HUDEP-2 (cell line): ENCODE data around the gene COX6A1.
A peak's percentile ranks its signal among the peaks of the same experiment; 100 is the strongest.

ENCODE experiments used
- DNase-seq, 76 experiments: peaks; one replicate each; lab custom pipeline; 2025; ENCODE audit not compliant: unreplicated experiment in 76 of 76; lab: John Stamatoyannopoulos, UW

The COX6A1 gene

GRCh38 chr12:120466560-120467315 is 28.8 kb downstream of the COX6A1 start:
- DNase-seq: peak in 55 of 76 experiments; percentile 7 to 67 (median 30)

- DNase-seq: no peak
These were observed 29.5 kb downstream of the COX6A1 start for GRCh38 chr12:120467439-120467838.

- DNase-seq: peak in 5 of 76 experiments; percentile 12 to 21 (median 16)
These were observed 30.5 kb downstream of the COX6A1 start for GRCh38 chr12:120468325-120468820.

- peak in 3 of 76 experiments; percentile 12 to 44 (median 34) for DNase-seq
These were observed 31.0 kb downstream of the COX6A1 start for GRCh38 chr12:120468821-120469449.

GRCh38 chr12:120469450-120470149 is 31.7 kb downstream of the COX6A1 start, which contains the start of gene SRSF9:
TSS of gene SRSF9 (minus strand) at chr12:120469748. CDS start at chr12:120469609, 139 bp downstream.
- peak in 75 of 76 experiments; percentile 64 to 96 (median 89) for DNase-seq

GRCh38 chr12:120470150-120470784 is 32.4 kb downstream of the COX6A1 start:
- DNase-seq: peak in 3 of 76 experiments; percentile 36 to 50 (median 39)

- no peak for DNase-seq
These were observed 34.6 kb downstream of the COX6A1 start for GRCh38 chr12:120472521-120472920.

- no peak for DNase-seq
These were observed 36.1 kb downstream of the COX6A1 start for GRCh38 chr12:120473807-120474615.

- peak in 2 of 76 experiments; percentile 15 to 19 for DNase-seq
These were observed 36.7 kb downstream of the COX6A1 start for GRCh38 chr12:120474616-120474960.

GRCh38 chr12:120475643-120476042 is 37.7 kb downstream of the COX6A1 start:
- DNase-seq: no peak

- DNase-seq: peak in 1 of 76 experiments; percentile 9
These were observed 41.5 kb downstream of the COX6A1 start for GRCh38 chr12:120479458-120479857.

- DNase-seq: no peak
These were observed 42.3 kb downstream of the COX6A1 start for GRCh38 chr12:120480211-120480610.

- DNase-seq: peak in 23 of 76 experiments; percentile 7 to 64 (median 28)
These were observed 43.3 kb downstream of the COX6A1 start for GRCh38 chr12:120481022-120481767.

- DNase-seq: no peak
These were observed 45.7 kb downstream of the COX6A1 start for GRCh38 chr12:120483621-120484020.

- no peak for DNase-seq
These were observed 48.3 kb downstream of the COX6A1 start for GRCh38 chr12:120485961-120486881.

- peak in 70 of 76 experiments; percentile 26 to 78 (median 56) for DNase-seq
These were observed 49.6 kb downstream of the COX6A1 start for GRCh38 chr12:120487552-120487951.

- peak in 2 of 76 experiments; percentile 8 to 23 for DNase-seq
These were observed 50.2 kb downstream of the COX6A1 start for GRCh38 chr12:120488057-120488640.

- DNase-seq: no peak
These were observed 51.1 kb downstream of the COX6A1 start for GRCh38 chr12:120489018-120489417.
